ENCODE data around the gene NFATC1. TPM values are rescaled to one million over a fixed set of nuclear protein-coding genes. Genes with fewer than 3 reads are reported as not detected.
A peak's percentile ranks its signal among the peaks of the same experiment; 100 is the strongest.
"Not testable (repeated sequence)": the region's sequence is repeated elsewhere in the genome, so short reads cannot be mapped to it uniquely, and the experiment has no call there.

NFATC1 gene
- total RNA-seq, 1 experiment from 2014 or later, result 4.9 TPM

DNA sequence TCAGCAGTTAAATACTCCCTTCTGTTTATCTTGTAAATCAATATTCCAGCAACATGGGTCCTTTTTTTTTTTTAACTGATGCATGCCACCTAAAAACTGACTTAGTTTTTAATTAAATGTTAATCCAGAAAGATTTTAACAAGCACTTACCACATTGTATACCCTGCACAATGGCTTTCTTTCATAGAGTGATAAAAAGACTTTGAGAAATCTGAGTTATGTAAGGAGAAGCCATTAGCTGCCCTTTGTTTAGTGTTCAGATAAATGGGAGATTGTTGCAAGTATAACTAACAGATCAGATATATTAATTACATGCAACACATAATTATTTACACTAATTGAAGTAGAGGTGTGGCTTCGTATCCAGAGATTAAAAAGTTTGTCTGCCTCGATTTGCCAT is 22.7 kb upstream of the NFATC1 start:
- in situ Hi-C loops (cut with HindIII; ENCODE audit: low pct_unique_long_range_greater_than_20kb, low sequenced_read_pairs), result no loop called here
- peak; percentile 23 for DNase-seq (ENCODE audit: low read depth, low spot score)

GRCh38 chr18:79373736-79374135 is 22.0 kb upstream of the NFATC1 start:
- no peak for DNase-seq (ENCODE audit: low read depth, low spot score)
- in situ Hi-C loops (cut with HindIII; ENCODE audit: low pct_unique_long_range_greater_than_20kb, low sequenced_read_pairs), result no loop called here

GRCh38 chr18:79374408-79375171 is 21.1 kb upstream of the NFATC1 start:
- DNase-seq (ENCODE audit: low read depth, low spot score), result no peak
- in situ Hi-C loops (cut with HindIII; ENCODE audit: low pct_unique_long_range_greater_than_20kb, low sequenced_read_pairs), result no loop called here

GRCh38 chr18:79375441-79376154 is 20.1 kb upstream of the NFATC1 start:
- DNase-seq (ENCODE audit: low read depth, low spot score), result no peak
- in situ Hi-C loops (cut with HindIII; ENCODE audit: low pct_unique_long_range_greater_than_20kb, low sequenced_read_pairs), result no loop called here

GRCh38 chr18:79376661-79377060 is 19.1 kb upstream of the NFATC1 start:
- in situ Hi-C loops (cut with HindIII; ENCODE audit: low pct_unique_long_range_greater_than_20kb, low sequenced_read_pairs); DNase-seq (ENCODE audit: low read depth, low spot score): not testable (repeated sequence)

GRCh38 chr18:79377187-79377891 is 18.4 kb upstream of the NFATC1 start:
- DNase-seq (ENCODE audit: low read depth, low spot score), result no peak
- in situ Hi-C loops (cut with HindIII; ENCODE audit: low pct_unique_long_range_greater_than_20kb, low sequenced_read_pairs), result no loop called here

GRCh38 chr18:79378536-79379250 is 17.0 kb upstream of the NFATC1 start:
- DNase-seq (ENCODE audit: low read depth, low spot score), result peak; percentile 71
- in situ Hi-C loops (cut with HindIII; ENCODE audit: low pct_unique_long_range_greater_than_20kb, low sequenced_read_pairs), result no loop called here

- in situ Hi-C loops (cut with HindIII; ENCODE audit: low pct_unique_long_range_greater_than_20kb, low sequenced_read_pairs), result no loop called here
Observed at GRCh38 chr18:79379251-79379905, 16.4 kb upstream of the NFATC1 start.

GRCh38 chr18:79379931-79380815 is 15.6 kb upstream of the NFATC1 start:
- in situ Hi-C loops (cut with HindIII; ENCODE audit: low pct_unique_long_range_greater_than_20kb, low sequenced_read_pairs), result no loop called here
- DNase-seq (ENCODE audit: low read depth, low spot score), result no peak

More at GRCh38 chr18:79379251-79379905, 16.4 kb upstream of the NFATC1 start:
- DNase-seq (ENCODE audit: low read depth, low spot score), result no peak

DNA sequence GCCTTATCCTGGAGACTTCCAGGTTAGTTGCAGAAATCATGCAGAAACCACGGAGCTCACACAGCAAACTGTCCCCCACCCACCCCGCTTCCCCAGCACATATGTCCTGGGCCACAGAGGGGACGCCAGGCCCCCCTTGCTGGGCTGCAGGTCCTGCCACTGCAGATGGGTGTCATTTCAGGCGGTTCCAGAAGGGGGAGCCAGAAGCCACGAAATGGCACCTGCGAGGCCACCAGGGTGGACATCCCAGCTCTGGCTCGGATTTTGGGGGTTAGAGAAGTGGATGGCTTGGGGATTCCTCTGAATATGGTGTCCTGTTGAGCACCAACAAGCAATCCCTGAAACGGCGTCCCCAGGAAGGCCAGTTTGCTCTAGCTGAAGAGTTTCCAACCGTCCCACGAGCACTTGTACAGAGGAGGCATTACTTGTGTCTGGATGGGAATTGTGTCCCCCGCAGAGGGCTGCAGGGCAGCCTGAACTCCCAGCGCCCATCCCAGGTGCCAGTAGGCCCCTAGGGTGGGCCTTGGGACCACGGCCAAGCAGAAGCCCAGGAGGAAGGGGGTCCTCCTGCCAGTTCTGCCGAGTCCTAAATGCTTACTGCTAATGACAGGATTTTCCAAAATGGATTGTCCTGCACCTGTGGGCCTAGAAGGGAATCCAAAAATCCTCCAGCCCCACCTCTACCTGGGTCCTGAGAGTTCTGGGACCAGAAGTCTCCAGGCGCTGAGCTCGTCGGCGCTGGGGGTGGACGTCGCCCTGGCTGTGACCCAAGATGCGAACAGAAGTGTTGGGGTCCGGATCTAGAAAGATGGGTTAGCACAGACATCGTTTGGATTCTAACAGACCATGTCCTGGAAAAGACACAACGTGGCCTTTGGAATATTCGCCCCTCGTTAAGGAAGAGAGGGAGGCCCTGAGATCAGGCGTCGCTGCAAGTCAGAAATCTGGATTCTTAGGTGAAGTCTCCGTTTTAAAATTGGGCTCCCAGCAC is 14.6 kb upstream of the NFATC1 start:
- in situ Hi-C loops (cut with HindIII; ENCODE audit: low pct_unique_long_range_greater_than_20kb, low sequenced_read_pairs), result no loop called here
- DNase-seq (ENCODE audit: low read depth, low spot score), result peak; percentile 62

- DNase-seq (ENCODE audit: low read depth, low spot score), result no peak
- in situ Hi-C loops (cut with HindIII; ENCODE audit: low pct_unique_long_range_greater_than_20kb, low sequenced_read_pairs), result no loop called here
Observed at GRCh38 chr18:79381811-79382311, 13.9 kb upstream of the NFATC1 start.

DNA sequence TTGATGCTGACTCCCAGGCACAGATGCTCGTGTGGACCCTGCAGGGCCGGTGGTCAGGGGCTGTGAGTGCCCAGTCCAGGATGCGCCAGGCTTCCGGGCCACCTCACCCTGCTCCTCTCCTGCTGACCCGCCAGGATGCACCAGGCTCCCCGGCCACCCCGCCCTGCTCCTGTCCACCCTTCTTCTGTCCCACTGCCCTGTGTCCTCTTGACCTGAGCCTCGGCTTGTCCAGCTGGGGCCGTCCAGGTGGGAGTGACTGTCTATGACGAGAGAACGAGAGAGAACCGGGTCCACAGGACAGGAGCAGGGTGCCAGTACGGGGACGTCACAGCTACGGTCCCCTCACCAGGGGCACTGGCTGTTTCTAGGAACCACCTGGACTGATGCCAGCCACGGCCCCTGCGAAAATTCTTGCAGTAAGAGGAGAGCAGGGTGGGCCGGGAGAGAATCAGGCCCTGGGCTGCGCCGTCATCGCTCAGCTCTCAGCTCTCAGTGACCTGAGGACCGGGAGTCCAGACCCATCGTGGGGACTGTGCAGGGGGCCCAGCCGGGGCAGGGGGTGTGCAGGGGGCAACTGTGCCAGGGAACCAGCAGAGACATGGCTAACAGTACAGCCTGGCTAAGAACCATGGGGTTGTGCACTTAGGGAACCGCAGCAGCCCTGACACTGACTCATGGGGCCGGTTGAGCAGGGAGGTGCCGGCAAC is 12.9 kb upstream of the NFATC1 start:
- in situ Hi-C loops (cut with HindIII; ENCODE audit: low pct_unique_long_range_greater_than_20kb, low sequenced_read_pairs), result no loop called here
- DNase-seq (ENCODE audit: low read depth, low spot score), result no peak

- in situ Hi-C loops (cut with HindIII; ENCODE audit: low pct_unique_long_range_greater_than_20kb, low sequenced_read_pairs), result no loop called here
- no peak for DNase-seq (ENCODE audit: low read depth, low spot score)
Observed at GRCh38 chr18:79383388-79384056, 12.2 kb upstream of the NFATC1 start.

DNA sequence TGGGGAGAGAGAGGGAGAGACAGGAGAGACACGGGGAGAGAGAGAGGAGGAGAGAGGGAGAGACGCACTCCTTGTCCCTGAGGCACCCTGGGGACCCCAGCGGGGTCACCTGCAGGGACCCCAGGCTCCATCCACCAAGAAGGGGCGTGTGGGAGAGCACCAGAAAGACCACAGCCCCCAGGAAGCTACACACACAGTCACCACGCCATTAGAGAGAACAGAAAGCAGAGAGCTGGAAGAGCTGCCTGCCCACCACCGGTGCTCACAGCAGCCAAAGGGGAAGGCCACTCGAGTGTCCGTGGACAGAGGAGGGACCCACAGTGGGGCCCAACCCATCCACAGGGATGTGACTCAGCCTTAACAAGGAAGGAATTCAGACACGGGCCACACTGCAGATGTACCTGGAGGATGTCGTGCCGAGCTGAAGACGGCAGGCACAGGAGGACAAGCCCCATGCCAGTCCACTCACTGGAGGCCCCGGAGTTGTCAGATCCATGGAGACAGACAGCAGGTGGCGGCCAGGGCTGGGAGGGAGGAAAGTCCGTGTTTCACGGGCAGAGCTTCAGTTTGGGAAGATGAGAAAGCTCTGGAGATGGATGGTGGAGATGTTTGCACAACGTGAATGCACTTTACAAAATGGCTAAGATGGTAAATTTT is 11.5 kb upstream of the NFATC1 start:
- in situ Hi-C loops (cut with HindIII; ENCODE audit: low pct_unique_long_range_greater_than_20kb, low sequenced_read_pairs), result no loop called here
- DNase-seq (ENCODE audit: low read depth, low spot score), result no peak

Measured in SK-MEL-5 (cell line).